B cell (primary cell): ENCODE measurements around the gene MYO19. TPM values are rescaled to one million over a fixed set of nuclear protein-coding genes. Genes with fewer than 3 reads are reported as not detected.

Source experiments
- ATAC-seq: fragments of 200-7000 bp; cut with Tn5 transposase; one replicate; pipeline ENCODE4 v1.10.0; 2021; ENCODE audit warnings: low read depth, mild to moderate bottlenecking, moderate number of reproducible peaks, moderate library complexity
- CTCF ChIA-PET: fragments of 350-600 bp; sonication (Branson Sonifier 250); formaldehyde crosslinking; loops from one replicate; lab custom pipeline; 2021; ENCODE audit warnings: antibody characterized with exemption, inconsistent platforms; lab: Charles Lee
- POLR2A ChIA-PET: fragments of 350-600 bp; sonication (Branson Sonifier 250); formaldehyde crosslinking; loops from one replicate; lab custom pipeline; 2021; ENCODE audit warnings: antibody characterized with exemption; lab: Charles Lee
- DNase-seq: peaks from one replicate; pipeline ENCODE4 v3.0.0; 2013
- H2AFZ ChIP-seq: 2 replicates; pipeline ENCODE4 v1.6.1; 2012; ENCODE audit warnings: mild to moderate bottlenecking, low read depth, low read length; ENCODE audit not compliant: insufficient read depth, poor library complexity, severe bottlenecking
- H3K27ac ChIP-seq, 2 donors: 1 replicate in 1 of 2; 2 replicates in 1 of 2; pipeline ENCODE4 v1.5.1; 2012 to 2013; ENCODE audit warnings: low read length in 2 of 2, mild to moderate bottlenecking in 2 of 2, moderate library complexity in 1 of 2
- H3K27me3 ChIP-seq, 4 experiments: fragments of 200-600 bp in 1 of 4; sonication (generic) in 1 of 4; replicated peaks in 1 of 4; 1 replicate in 2 of 4; 2 replicates in 2 of 4; pipeline versions ENCODE4 v1.6.1 to v1.7.0; 2013 to 2016; ENCODE audit warnings: low read length in 3 of 4, mild to moderate bottlenecking in 2 of 4, mixed read lengths in 1 of 4, moderate library complexity in 1 of 4; ENCODE audit not compliant: insufficient read depth in 4 of 4, control insufficient read depth in 3 of 4; ENCODE audit errors: control extremely low read depth in 1 of 4
- H3K36me3 ChIP-seq, 2 experiments: replicated peaks in 1 of 2; 1 replicate in 1 of 2; 2 replicates in 1 of 2; pipeline versions ENCODE4 v1.6.1 to v1.7.1; 2013; ENCODE audit warnings: low read length in 1 of 2; ENCODE audit not compliant: insufficient read depth in 2 of 2, control insufficient read depth in 1 of 2; ENCODE audit errors: control extremely low read depth in 1 of 2, extremely low read depth in 1 of 2
- H3K4me1 ChIP-seq, 2 donors: fragments of 200-600 bp in 1 of 2; sonication (generic) in 1 of 2; 1 replicate in 1 of 2; 2 replicates in 1 of 2; pipeline versions ENCODE4 v1.5.1 to v1.6.1; 2013 to 2017; ENCODE audit warnings: low read length in 2 of 2; ENCODE audit not compliant: control insufficient read depth in 2 of 2, insufficient read depth in 2 of 2
- H3K4me2 ChIP-seq: replicated peaks from 2 replicates; pipeline ENCODE3; 2012; ENCODE audit warnings: mild to moderate bottlenecking, low read depth, low read length; ENCODE audit not compliant: poor library complexity, severe bottlenecking
- H3K4me3 ChIP-seq, 5 experiments: fragments of 200-600 bp in 1 of 5; sonication (generic) in 1 of 5; 1 replicate in 3 of 5; 2 replicates in 2 of 5; pipeline versions ENCODE4 v1.5.1 to v1.7.0; 2011 to 2016; ENCODE audit warnings: low read length in 4 of 5, mild to moderate bottlenecking in 4 of 5, low read depth in 2 of 5, control low read depth in 1 of 5, moderate library complexity in 1 of 5; ENCODE audit not compliant: insufficient read depth in 1 of 5; ENCODE audit errors: control extremely low read depth in 1 of 5, extremely low read depth in 1 of 5
- H3K79me2 ChIP-seq: fragments of 200-600 bp; sonication (generic); one replicate; pipeline ENCODE4 v1.6.0; 2016; ENCODE audit warnings: low read length; ENCODE audit not compliant: control insufficient read depth, insufficient read depth
- H3K9ac ChIP-seq: fragments of 200-600 bp; sonication (generic); 2 replicates; pipeline ENCODE4 v1.6.1; 2017; ENCODE audit warnings: mild to moderate bottlenecking, low read length, moderate library complexity
- H3K9me3 ChIP-seq, 3 donors: one replicate each; pipeline versions ENCODE4 v1.6.1 to v1.7.1; 2013; ENCODE audit warnings: low read length in 2 of 3; ENCODE audit not compliant: control insufficient read depth in 2 of 3, insufficient read depth in 1 of 3; ENCODE audit errors: control extremely low read depth in 1 of 3
- H4K20me1 ChIP-seq: 2 replicates; pipeline ENCODE4 v1.6.0; 2012; ENCODE audit warnings: mild to moderate bottlenecking, low read length; ENCODE audit not compliant: insufficient read depth, control insufficient read depth, poor library complexity, severe bottlenecking
- H3K27ac Mint-ChIP-seq: one replicate; pipeline ENCODE4 v1.8.0; 2021; ENCODE audit warnings: mixed read lengths
- H3K27me3 Mint-ChIP-seq: one replicate; pipeline ENCODE4 v1.8.0; 2021; ENCODE audit warnings: mixed read lengths
- H3K4me1 Mint-ChIP-seq: one replicate; pipeline ENCODE4 v1.8.0; 2021; ENCODE audit warnings: mixed read lengths
- H3K4me3 Mint-ChIP-seq: one replicate; pipeline ENCODE4 v1.8.0; 2021; ENCODE audit warnings: mixed read lengths
- H3K9me3 Mint-ChIP-seq: one replicate; pipeline ENCODE4 v1.8.0; 2022; ENCODE audit warnings: mixed read lengths; ENCODE audit not compliant: insufficient read depth
- CTCF ChIP-seq: fragments of 200-600 bp; IDR thresholded peaks from one replicate; pipeline ENCODE4 v1.8.0; 2022; ENCODE audit warnings: antibody characterized with exemption, mild to moderate bottlenecking
- EZH2 ChIP-seq: IDR thresholded peaks from 2 replicates; pipeline ENCODE4 v1.6.1; 2012; ENCODE audit warnings: borderline replicate concordance, low read depth, mild to moderate bottlenecking, moderate library complexity, low read length; ENCODE audit not compliant: insufficient read depth, poor library complexity, severe bottlenecking
- WGBS: methylation state at CpG from one replicate; pipeline ENCODE4 v1.1.5; 2013; ENCODE audit warnings: missing lambda C conversion rate; ENCODE audit not compliant: insufficient coverage; 5-methylcytosine and 5-hydroxymethylcytosine counted together
- intact Hi-C: fragments of 100-400 bp; cut with micrococcal nuclease; formaldehyde crosslinking; loops from one replicate; pipeline ENCODE4 v1.10.0; 2022
- polyA plus RNA-seq: library from polyadenylated mRNA; depleted of rRNA; stranded (reverse); fragments of >200 nt; gene quantifications from 2 replicates; pipeline ENCODE4 v1.2.3, GENCODE V29; 2012
- total RNA-seq, 2 donors: library from RNA; stranded (reverse); fragments of 120-200 nt in 1 of 2; gene quantifications; 1 replicate in 1 of 2; 2 replicates in 1 of 2; pipeline versions ENCODE4 v1.2.3 to v1.2.4, GENCODE V29; 2013 to 2022

Gene MYO19
- total and polyA plus RNA-seq, 2 donors (not counting 1 experiment from before 2014, with no cell fraction given), result 65.7 to 88.7 TPM

GRCh38 chr17:36550491-36551417 lies 16.1 kb upstream of the MYO19 start:
- ATAC-seq, result peak; percentile 53
- CTCF ChIA-PET, result no interaction called here
- H3K79me2 ChIP-seq, result peaks cover 94% of the 10 kb centered on the region
- Mint-ChIP-seq H3K9me3 (no peaks in the 10 kb centered on the region), H3K27me3 (no peaks in the 10 kb centered on the region), H3K27ac (peak overlapping the region; percentile 74), H3K4me1 (peaks cover 74% of the 10 kb centered on the region), H3K4me3 (peak overlapping the region; percentile 61)
- peaks cover 60 to 61% of the 10 kb centered on the region in 2 donors for H3K4me1 ChIP-seq
- peak; percentile 75 for DNase-seq
- H3K9ac ChIP-seq, result peak overlapping the region; percentile 10
- peaks cover 3 to 11% of the 10 kb centered on the region in 2 experiments for H3K36me3 ChIP-seq
- no peaks in the 10 kb centered on the region for H3K9me3 ChIP-seq
- POLR2A ChIA-PET, result interaction anchor here (0.6 kb wide), 1 partner anchor 403 kb away, joined by 6 read pairs; no protein-coding TSS in a partner anchor
- H2AFZ ChIP-seq, result no peak overlapping the region
- peak overlapping the region; percentile 62 for H3K4me2 ChIP-seq
- intact Hi-C loops, result loop anchor here (2.0 kb wide), 1 partner anchor 16 kb away; the partner anchor contains the start of genes MYO19 and PIGW
- peaks cover 99% of the 10 kb centered on the region for H4K20me1 ChIP-seq
- 53% methylated on average over 8 of the region's 8 CpGs for WGBS
- H3K27ac ChIP-seq, result peak overlapping the region; percentile 45 to 53
- no peak for TF ChIP-seq EZH2
- TF ChIP-seq CTCF, result no peak
- H3K4me3 ChIP-seq, result peak overlapping the region in 1 of 5 experiments; percentile 20
- H3K27me3 ChIP-seq, result no peaks in the 10 kb centered on the region

GRCh38 chr17:36547776-36548175 lies 13.1 kb upstream of the MYO19 start:
- Histone ChIP-seq H3K27ac (peak overlapping the region in 1 of 2 donors; percentile 100), H3K9me3 (no peaks in the 10 kb centered on the region), H3K36me3 (peaks cover 0 to 6% of the 10 kb centered on the region in 2 experiments), H3K79me2 (peaks cover 80% of the 10 kb centered on the region), H3K4me2 (peak overlapping the region; percentile 93), H3K4me1 (peaks cover 54 to 56% of the 10 kb centered on the region in 2 donors), H3K9ac (no peak overlapping the region), H3K4me3 (no peak overlapping the region), H4K20me1 (peaks cover 74% of the 10 kb centered on the region), H3K27me3 (no peaks in the 10 kb centered on the region), H2AFZ (no peak overlapping the region)
- ChIA-PET POLR2A (no interaction called here), CTCF (no interaction called here)
- no peak for ATAC-seq
- Mint-ChIP-seq H3K9me3 (no peaks in the 10 kb centered on the region), H3K4me1 (peaks cover 59% of the 10 kb centered on the region), H3K4me3 (peak overlapping the region; percentile 42), H3K27me3 (no peaks in the 10 kb centered on the region), H3K27ac (peak overlapping the region; percentile 67)
- no peak for TF ChIP-seq CTCF
- TF ChIP-seq EZH2, result no peak
- no peak for DNase-seq
- intact Hi-C loops, result loop anchor here (5.0 to 10.0 kb wide), 3 partner anchors 400 to 1203 kb away; partner anchors contain the start of gene AATF
